ENCODE data around the gene TEX2. TPM values are rescaled to one million over a fixed set of nuclear protein-coding genes. Genes with fewer than 3 reads are reported as not detected.

Gene TEX2
- total and polyA plus RNA-seq, 2 of the 13 experiments (the other 11 are each of a cell fraction or from before 2014, with no cell fraction given) = 21.4 to 37.7 TPM

- no peak for TF ChIP-seq AKAP8 (CRISPR knock-in tag; IDR thresholded peaks at IDR 0.05)
- TF ChIP-seq WIZ (CRISPR knock-in tag; IDR thresholded peaks at IDR 0.05) = no peak
- no peak for TF ChIP-seq NR0B2 (CRISPR knock-in tag; IDR thresholded peaks at IDR 0.05)
- TF ChIP-seq ZNF552 (CRISPR knock-in tag; IDR thresholded peaks at IDR 0.05; ENCODE audit: borderline replicate concordance) = no peak
- no peak for TF ChIP-seq ZNF850 (CRISPR knock-in tag; conservative IDR thresholded peaks at IDR 0.05)
- no peak for TF ChIP-seq ZNF615 (CRISPR knock-in tag; IDR thresholded peaks at IDR 0.05; ENCODE audit: borderline replicate concordance)
- TF ChIP-seq HDAC2 (CRISPR knock-in tag; IDR thresholded peaks at IDR 0.05) = peak; percentile 73
- TF ChIP-seq LCORL (IDR thresholded peaks at IDR 0.05) = no peak
- TF ChIP-seq LCORL (CRISPR knock-in tag; IDR thresholded peaks at IDR 0.05) = 0 out of 2 replicates have a peak, but pooled peaks have one; percentile 36
- TF ChIP-seq FOXP4 (CRISPR knock-in tag; IDR thresholded peaks at IDR 0.05) = peak; percentile 42; the same call in 1 of the 2 replicates
- TF ChIP-seq MIER3 (CRISPR knock-in tag; IDR thresholded peaks at IDR 0.05; ENCODE audit: borderline replicate concordance) = no peak
- TF ChIP-seq THAP11 (CRISPR knock-in tag; IDR thresholded peaks at IDR 0.05) = peak; percentile 19; the same call in 1 of the 2 replicates
- no peak for TF ChIP-seq ATF4 (CRISPR knock-in tag; IDR thresholded peaks at IDR 0.05)
- TF ChIP-seq HDAC6 (IDR thresholded peaks at IDR 0.05; ENCODE audit: low read depth, low read length) = no peak
- no peak for TF ChIP-seq ZNF260 (CRISPR knock-in tag; IDR thresholded peaks at IDR 0.05; ENCODE audit: borderline replicate concordance, low read depth)
- TF ChIP-seq RXRB (CRISPR knock-in tag; IDR thresholded peaks at IDR 0.05; ENCODE audit: borderline replicate concordance) = peak; percentile 40; the same call in 1 of the 2 replicates
- no peak for TF ChIP-seq NFE2L2 (IDR thresholded peaks at IDR 0.05; ENCODE audit: low read length)
- TF ChIP-seq ZNF235 (CRISPR knock-in tag; IDR thresholded peaks at IDR 0.05; ENCODE audit: borderline replicate concordance) = no peak
- TF ChIP-seq HMG20A (CRISPR knock-in tag; IDR thresholded peaks at IDR 0.05; ENCODE audit: borderline replicate concordance) = peak; percentile 93; the same call in 1 of the 2 replicates
- TF ChIP-seq BATF2 (CRISPR knock-in tag; IDR thresholded peaks at IDR 0.05) = no peak
- no peak for TF ChIP-seq NFE2L1 (CRISPR knock-in tag; IDR thresholded peaks at IDR 0.05; ENCODE audit: borderline replicate concordance)
- peak; percentile 88 for TF ChIP-seq ARID5B (CRISPR knock-in tag; IDR thresholded peaks at IDR 0.05)
- TF ChIP-seq SP2 (CRISPR knock-in tag; IDR thresholded peaks at IDR 0.05) = no peak
Observed at GRCh38 chr17:64120159-64120810, 142.8 kb downstream of the TEX2 start (continued).

All from HepG2 (cell line).